DMS53 (cell line): Measurements from ENCODE around the gene CFAP54.

ENCODE experiments used
- DNase-seq: peaks from one replicate; lab custom pipeline; 2025; lab: John Stamatoyannopoulos, UW

The CFAP54 gene

DNA sequence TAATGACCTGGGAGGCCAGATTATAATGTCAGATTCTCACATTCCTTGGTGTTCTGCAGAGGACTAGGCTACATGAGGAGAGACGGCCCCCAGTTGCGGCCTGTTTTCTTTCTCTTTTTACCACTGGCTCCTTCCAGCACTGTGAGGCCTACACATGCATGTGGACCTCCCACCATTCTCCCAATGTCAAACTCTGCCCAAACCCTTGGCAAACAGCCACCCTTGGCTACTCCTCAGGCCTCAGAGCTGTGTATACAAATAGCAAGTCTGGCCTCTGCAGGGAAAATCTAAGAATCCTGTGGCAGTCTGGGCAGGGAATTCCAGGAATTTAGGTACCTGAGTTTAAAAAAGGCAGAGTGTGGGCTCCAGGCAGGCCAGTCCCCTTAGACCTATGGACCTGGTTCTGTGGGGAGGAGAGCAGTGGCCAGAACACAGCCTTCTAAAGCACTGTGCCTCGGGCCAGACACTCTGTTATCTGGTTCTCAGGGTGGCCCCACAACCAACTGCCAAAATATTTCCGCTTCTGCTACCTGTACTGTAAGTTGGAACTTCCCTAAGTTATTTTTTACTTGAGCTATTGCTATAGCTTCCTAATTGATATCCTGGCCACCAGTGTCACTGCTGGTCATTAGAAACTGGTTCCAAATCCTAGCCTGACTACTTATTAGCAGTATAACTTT is 397.8 kb downstream of the CFAP54 start:
- no peak for DNase-seq

DNA sequence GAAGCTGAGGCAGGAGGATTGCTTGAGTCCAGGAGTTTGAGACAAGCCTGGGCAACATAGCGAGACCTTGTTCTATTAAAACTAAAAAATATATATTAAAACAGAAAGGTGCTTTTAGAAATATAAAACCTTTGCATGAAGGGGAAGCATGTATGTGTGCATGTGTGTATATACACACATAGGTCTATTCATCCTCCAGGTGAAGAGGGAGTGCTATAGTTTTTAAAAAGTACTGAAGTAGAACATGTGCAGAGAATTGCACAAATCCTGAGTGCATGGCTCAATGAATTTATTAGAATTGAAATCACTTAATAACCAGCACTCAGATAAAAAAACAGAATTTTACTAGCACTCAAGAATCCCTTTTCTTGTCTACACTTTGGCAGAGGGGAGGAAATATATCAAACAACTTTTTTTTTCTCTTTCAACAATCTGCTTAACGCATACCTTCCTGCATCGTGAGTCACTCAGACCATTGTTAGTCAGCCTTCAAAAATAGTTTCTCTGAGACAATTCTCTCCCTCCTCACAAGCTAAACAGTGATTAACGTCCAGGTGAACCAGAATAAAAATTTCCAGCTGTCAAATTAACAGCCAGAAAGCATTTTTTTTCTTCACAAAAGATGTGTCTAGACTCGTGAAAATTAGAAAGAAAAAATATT is 400.0 kb downstream of the CFAP54 start:
- DNase-seq, result peak; percentile 36

DNA sequence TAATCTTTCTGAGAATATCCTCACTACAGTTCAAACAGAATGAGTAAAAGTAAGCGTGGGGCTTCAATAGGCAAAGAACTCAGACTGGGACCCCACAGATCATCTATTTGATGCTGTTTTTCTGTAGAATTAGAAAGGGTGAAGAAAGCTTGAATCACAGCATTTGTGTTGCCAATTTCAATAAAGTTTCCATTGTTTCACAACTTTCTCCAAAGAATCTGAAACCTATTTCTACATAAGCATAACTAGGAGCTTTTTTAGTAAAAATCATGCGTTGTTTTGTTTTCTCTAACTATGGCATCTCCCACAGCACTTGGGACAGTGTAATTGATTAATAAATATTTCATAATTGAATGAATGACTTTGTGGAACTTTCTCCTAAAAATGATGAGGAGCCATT is 401.0 kb downstream of the CFAP54 start:
- DNase-seq, result no peak

DNA sequence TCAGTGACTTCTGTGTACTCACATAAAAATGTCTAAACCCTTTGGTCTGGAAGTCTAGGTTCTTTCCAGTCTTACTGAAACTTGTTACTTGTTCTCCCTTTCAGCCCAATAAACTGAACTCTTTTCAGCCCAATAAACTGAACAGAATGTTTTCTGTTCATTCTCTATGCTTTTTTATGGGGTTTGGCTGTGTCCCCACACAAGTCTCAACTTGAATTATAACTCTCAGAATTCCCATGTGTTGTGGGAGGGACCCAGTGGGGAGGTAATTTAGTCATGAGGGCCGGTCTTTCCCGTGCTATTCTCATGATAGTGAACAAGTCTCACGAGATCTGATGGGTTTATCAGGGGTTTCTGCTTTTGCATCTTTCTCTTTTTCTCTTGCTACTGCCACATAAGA is 402.7 kb downstream of the CFAP54 start:
- DNase-seq, result no peak

DNA sequence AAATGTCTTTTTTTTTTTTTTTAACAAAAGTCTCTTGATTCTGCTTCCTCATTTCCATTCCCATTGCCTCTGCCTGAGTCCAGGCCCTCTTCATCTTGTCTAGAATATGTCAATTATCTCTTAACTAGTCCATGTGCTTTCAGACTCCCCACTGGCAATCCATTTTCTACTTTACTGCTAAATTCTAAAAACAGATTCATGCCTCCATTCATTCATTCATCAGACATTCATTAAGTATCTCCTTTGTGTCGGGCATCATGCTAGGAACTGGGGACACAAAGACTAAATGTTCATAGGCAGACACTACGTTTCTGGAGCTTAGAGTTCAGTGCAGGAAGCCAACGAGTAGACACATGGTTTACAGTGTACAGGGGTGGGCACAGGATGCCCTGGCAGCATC is 408.0 kb downstream of the CFAP54 start:
- DNase-seq, result no peak

DNA sequence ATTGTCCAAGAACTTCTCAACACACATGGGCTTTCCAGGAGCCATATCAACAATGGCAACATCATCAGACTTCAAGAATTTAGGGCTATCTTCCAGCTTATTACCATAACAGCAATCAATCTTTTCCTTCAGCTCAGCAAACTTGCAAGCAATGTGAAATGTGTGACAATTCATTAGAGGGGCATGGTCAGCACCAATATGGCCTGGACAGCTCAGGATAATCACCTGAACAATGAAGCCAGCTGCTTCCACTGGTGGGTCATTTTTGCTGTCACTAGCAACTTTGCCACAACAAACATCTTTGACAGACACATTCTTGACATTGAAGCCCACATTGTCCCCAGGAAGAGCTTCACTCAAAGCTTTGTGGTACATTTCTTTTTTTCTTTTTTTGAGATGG is 411.8 kb downstream of the CFAP54 start:
- DNase-seq, result no peak

DNA sequence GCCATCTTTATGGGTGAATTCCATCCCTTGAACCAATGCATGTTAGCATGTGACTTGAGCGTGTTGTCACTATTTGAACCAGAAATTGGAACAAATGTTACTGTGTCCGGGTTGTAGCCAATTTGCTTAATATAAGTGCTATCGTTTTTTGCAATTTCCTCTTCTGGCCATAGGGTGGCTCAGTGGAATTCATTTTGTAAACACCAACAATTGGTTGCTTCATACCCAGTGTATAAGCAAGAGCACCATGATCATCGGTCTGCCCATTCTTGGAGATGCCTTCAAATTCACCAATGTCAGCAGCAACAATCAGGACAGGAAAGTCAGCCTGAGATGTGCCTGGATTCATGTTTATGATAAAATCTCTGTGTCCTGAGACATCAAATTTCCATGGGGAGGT is 412.7 kb downstream of the CFAP54 start:
- DNase-seq, result peak; percentile 44

DNA sequence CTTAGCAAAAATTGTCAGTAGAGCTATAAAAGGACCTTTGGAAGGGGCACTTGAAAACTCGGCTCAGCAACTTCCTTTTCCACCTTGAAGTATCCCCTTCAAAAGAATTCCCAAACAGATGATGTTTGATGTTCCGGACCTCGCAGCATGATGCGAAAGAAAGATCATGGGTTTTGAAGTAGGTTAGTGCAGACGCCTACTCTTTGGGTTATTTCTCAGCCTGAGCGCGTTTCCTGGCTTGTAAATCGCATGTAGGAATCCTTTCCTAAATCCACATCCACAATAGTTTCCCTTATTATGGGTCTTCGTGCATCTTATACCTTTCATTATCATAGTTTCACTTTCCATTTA is 417.1 kb downstream of the CFAP54 start:
- DNase-seq, result no peak

DNA sequence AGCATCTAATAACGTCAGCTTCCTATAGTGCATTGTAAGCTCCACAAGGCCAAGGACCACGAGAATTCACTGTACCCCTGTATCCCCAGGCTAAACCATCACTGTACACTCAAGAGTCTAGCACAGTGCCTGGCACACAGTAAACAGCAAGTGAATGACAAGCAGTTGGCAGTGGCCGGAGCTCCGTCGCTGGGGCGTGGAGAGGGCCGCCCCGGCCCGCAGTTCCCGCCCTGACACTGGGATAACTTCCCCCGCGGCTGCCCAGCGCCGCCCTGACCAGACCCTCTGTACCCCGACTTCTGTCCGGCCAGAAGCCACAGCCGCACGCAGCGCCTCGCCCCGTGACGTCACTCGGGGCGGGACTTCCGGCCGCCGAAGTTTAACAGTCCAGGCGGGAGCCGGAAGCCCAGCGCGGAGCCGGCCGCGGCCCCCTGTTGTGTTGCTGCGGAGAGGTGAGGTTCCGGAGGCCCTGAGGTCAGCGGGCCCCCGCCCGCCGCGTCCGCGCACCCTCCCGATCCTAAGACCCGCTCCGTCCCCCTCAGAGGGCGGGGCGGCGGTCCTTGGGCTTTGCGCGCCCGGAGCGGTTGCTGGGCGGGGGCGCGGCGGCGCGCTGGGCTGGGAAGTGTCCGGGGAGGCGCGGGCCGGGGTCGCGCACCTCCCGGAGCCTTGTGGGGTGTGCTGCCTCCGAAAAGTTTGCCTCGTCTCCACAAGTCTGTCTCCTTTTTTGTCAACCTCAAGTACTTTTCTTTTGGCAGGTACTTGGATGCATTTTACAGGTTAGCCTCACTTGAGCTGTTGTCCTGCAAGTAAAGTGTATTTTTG is 417.7 kb downstream of the CFAP54 start, which contains the start of gene NEDD1:
NEDD1 (plus strand) TSS at position 409 of the 822 bp plus-strand sequence. CDS start 2,503 bp downstream, outside the sequence.
- peak; percentile 88 for DNase-seq

DNA sequence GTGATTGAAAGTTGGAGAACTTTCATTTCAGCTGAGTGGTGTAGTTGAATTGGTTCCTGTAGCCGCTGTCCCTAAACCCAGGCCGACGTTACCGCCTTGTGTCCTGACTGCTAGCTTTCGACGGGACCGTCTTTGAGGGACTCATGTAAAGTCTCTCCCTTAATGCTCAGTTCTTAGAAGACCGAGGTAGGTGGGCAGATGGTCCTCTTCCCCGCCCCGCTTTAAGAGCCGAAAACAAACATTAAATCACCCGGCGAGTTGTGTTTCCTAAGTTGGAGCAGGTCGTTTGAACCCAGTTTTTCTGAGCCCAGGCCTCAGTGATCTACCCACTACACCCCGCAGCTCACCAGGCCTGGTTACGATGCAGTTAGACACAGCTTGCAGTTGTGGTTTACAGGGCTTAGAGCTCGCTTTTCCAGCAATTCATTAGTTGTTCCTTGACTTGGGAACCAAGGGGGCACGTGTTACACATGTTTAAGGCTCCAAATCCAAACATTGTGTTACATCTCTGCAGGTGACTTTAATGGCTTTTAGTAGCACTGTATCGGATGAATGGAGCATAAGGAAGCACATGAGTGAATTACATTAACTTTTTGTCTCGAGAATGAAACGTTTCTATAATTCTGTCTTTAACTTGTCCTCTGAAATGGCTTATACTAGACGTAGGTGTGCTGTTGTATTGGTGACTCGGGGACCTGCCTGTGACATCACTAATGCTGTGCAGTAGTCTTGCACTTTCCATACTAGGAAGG is 418.5 kb downstream of the CFAP54 start:
- DNase-seq, result peak; percentile 70

DNA sequence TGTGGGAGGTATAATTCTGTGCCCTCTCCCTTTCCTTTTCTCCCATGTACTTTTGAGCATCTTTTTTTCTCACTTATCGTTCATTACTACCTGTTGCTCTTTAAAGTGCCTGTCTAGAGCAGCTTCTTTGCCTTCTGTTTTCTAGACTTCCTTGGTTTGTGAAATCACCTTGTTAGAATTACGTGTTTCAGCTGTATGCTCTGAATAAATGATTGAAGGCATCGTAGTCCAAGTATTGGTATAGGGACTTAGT is 419.0 kb downstream of the CFAP54 start:
- no peak for DNase-seq

DNA sequence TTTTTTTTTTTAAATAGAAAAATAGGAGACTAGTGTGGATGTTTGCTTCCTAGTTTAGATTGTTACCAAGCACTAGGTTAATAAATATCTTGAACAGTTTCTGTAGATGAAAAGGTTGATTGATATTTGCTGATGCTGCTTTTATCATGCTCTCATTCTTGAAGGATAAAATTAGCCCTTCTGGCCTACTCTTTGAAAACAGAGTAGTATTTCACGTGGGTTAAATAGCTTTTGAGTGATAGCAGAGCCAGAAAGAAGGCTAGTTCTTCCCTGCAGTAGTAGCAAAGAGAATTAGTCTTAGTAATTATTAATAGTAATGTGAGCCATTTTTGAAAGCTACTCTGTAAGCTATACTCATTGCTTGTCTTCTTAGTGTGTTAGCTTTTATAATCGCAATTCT is 422.9 kb downstream of the CFAP54 start:
- DNase-seq, result no peak

DNA sequence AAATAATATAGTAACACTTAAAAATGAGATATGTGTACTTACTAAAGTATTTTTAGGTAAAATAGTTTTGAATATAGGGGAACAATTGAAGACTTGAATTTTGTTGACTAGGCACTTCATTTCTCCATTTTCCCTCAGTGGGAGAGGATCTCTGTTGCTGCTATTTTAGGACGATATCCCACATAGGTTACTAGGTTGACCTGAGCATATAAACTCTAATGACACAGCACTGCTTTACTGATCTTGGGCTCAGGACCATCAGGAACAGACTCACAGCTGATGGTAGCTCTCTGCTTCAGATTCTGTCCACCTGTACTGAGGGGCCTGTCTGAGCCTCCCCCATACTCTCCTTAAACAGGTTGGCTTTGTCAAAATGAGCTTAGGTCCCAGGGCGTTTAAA is 423.6 kb downstream of the CFAP54 start:
- DNase-seq, result no peak

DNA sequence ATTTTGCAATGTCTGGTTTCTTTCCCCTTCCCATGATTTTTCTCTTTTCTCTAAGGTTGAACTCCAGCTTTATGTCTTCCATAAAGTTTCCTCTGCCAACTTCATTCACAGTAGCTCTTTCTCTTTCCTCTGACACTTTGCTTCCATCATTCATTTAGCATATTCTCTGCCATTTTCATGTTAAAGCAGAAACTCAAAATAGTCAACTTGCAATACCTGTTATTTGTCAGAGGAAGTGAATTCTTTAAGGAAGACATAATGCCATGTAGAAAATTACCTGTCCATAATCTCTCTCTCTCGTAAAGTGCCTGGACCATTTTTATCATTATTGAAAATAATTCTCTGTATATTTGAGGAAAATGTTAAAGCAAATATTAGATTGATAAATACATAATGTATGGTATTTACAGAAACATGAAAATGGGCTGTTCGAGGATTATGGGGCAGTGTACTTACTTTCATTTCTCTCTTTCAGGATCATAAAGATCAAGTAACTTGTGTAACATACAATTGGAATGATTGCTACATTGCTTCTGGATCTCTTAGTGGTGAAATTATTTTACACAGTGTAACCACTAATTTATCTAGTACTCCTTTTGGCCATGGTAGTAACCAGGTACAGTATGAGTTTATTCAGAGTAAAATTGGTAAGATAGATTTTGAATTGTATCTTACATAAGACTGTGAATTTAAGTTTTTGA is 430.3 kb downstream of the CFAP54 start:
- no peak for DNase-seq
